HG03196 (cell line): ENCODE results near the gene ST6GALNAC3.
"Not testable (repeated sequence)": the region's sequence is repeated elsewhere in the genome, so short reads cannot be mapped to it uniquely, and the experiment has no call there.

Source experiments
- ATAC-seq: cut with Tn5 transposase; IDR thresholded peaks from one replicate; pipeline ENCODE4 v1.9.1; 2021; ENCODE audit not compliant: unreplicated experiment

The ST6GALNAC3 gene

GRCh38 chr1:76238094-76238628 lies 163.6 kb downstream of the ST6GALNAC3 start:
- no peak for ATAC-seq

GRCh38 chr1:76239470-76239918 lies 164.9 kb downstream of the ST6GALNAC3 start:
- no peak for ATAC-seq

GRCh38 chr1:76240316-76240715 lies 165.8 kb downstream of the ST6GALNAC3 start:
- no peak for ATAC-seq

GRCh38 chr1:76242587-76242986 lies 168.0 kb downstream of the ST6GALNAC3 start:
- not testable (repeated sequence) for ATAC-seq

- ATAC-seq = no peak
These were observed 172.8 kb downstream of the ST6GALNAC3 start for GRCh38 chr1:76247261-76247852.

GRCh38 chr1:76250271-76250670 lies 175.7 kb downstream of the ST6GALNAC3 start:
- no peak for ATAC-seq

GRCh38 chr1:76252431-76252830 lies 177.9 kb downstream of the ST6GALNAC3 start:
- no peak for ATAC-seq

GRCh38 chr1:76254104-76255030 lies 179.8 kb downstream of the ST6GALNAC3 start:
- ATAC-seq = no peak

- no peak for ATAC-seq
These were observed 182.0 kb downstream of the ST6GALNAC3 start for GRCh38 chr1:76256289-76257223.

GRCh38 chr1:76257823-76258222 lies 183.3 kb downstream of the ST6GALNAC3 start:
- ATAC-seq = no peak

GRCh38 chr1:76259270-76259669 lies 184.7 kb downstream of the ST6GALNAC3 start:
- ATAC-seq = no peak

GRCh38 chr1:76260279-76260678 lies 185.7 kb downstream of the ST6GALNAC3 start:
- no peak for ATAC-seq

- no peak for ATAC-seq
These were observed 188.1 kb downstream of the ST6GALNAC3 start for GRCh38 chr1:76262601-76263000.

- no peak for ATAC-seq
These were observed 190.1 kb downstream of the ST6GALNAC3 start for GRCh38 chr1:76264642-76265041.

GRCh38 chr1:76266762-76267161 lies 192.2 kb downstream of the ST6GALNAC3 start:
- ATAC-seq = no peak

- no peak for ATAC-seq
These were observed 193.1 kb downstream of the ST6GALNAC3 start for GRCh38 chr1:76267631-76268030.

GRCh38 chr1:76268341-76268740 lies 193.8 kb downstream of the ST6GALNAC3 start:
- ATAC-seq = no peak

- ATAC-seq = no peak
These were observed 194.6 kb downstream of the ST6GALNAC3 start for GRCh38 chr1:76269155-76269554.

- ATAC-seq = no peak
These were observed 199.8 kb downstream of the ST6GALNAC3 start for GRCh38 chr1:76274302-76274701.

- ATAC-seq = no peak
These were observed 200.2 kb downstream of the ST6GALNAC3 start for GRCh38 chr1:76274718-76275117.

- ATAC-seq = no peak
These were observed 204.2 kb downstream of the ST6GALNAC3 start for GRCh38 chr1:76278711-76279100.
